Kidney epithelial cell (primary cell): ENCODE results near the gene PDIA5. TPM values are rescaled to one million over a fixed set of nuclear protein-coding genes. Genes with fewer than 3 reads are reported as not detected.

Experiments
- DNase-seq: peaks from one replicate; pipeline ENCODE4 v3.0.0-alpha.2; 2010; ENCODE audit warnings: low read depth
- H3K27me3 ChIP-seq: 2 replicates; pipeline ENCODE4 v1.6.0; 2011; ENCODE audit warnings: low read length; ENCODE audit not compliant: control insufficient read depth, insufficient read depth
- H3K36me3 ChIP-seq: 2 replicates; pipeline ENCODE4 v1.5.1; 2011; ENCODE audit warnings: low read length; ENCODE audit not compliant: control insufficient read depth, insufficient read depth
- H3K4me3 ChIP-seq: 2 replicates; pipeline ENCODE4 v1.5.1; 2011; ENCODE audit warnings: low read depth, mild to moderate bottlenecking, control low read depth, low read length
- total RNA-seq: library from RNA; depleted of rRNA; stranded (reverse); fragments of >200 nt; gene quantifications from 2 replicates; pipeline ENCODE4 v1.2.3, GENCODE V29; 2015
- TF ChIP-seq, protein P1 (sequence below): IDR thresholded peaks from 2 replicates; pipeline ENCODE4 v1.5.1; 2011; ENCODE audit warnings: mild to moderate bottlenecking, moderate library complexity, low read length, control low read depth, inconsistent platforms; ENCODE audit not compliant: insufficient read depth, poor library complexity, severe bottlenecking

Gene PDIA5
- 14.4 and 18.8 TPM in 2 replicates for total RNA-seq

DNA sequence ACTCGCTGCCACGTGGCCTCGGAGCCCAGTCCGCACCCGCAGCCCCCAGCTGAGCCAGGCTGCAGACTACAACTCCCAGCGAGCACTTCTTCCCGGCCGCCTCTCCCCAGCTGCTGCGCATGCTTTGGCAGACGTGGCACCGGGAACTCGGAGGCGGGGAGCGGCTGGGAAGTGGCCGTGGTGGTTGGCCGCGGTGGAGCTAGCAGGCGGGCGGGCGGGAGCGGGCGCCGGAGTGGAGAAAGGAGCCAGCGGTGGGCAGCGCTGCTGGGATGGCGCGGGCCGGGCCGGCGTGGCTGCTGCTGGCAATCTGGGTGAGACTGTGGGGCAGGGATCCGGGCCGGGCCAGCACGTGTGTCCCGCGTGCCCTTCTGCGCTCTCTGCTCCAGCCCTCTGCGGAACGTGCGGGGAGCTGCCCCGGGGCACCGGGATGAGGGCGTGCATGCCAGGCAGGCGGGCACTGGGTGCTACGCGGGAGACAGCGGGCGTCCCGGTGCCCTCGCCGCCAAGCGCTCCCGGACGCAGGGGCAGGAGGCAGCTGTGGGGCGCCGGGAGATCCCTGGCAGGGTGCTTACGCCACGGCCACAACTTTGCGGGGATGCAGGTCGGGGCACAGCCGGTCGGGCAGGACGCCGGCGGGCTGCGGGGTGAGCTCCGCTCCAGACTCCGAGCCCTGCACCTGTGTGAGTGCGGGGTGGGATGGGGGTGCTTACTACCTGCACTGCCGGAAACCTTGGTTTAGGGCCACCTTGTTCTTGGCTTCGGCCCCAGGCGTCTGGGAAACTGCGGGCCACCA is at the start of gene PDIA5:
Gene PDIA5, plus strand, starts transcription at position 130 of the 793 bp plus-strand sequence. Its CDS starts 140 bp downstream, at position 270.
- Histone ChIP-seq H3K4me3 (peak within 1 kb of the TSS; percentile 96), H3K36me3 (no peaks in the 10 kb centered on the region), H3K27me3 (no peaks in the 10 kb centered on the region)
- TF ChIP-seq, protein P1, sequence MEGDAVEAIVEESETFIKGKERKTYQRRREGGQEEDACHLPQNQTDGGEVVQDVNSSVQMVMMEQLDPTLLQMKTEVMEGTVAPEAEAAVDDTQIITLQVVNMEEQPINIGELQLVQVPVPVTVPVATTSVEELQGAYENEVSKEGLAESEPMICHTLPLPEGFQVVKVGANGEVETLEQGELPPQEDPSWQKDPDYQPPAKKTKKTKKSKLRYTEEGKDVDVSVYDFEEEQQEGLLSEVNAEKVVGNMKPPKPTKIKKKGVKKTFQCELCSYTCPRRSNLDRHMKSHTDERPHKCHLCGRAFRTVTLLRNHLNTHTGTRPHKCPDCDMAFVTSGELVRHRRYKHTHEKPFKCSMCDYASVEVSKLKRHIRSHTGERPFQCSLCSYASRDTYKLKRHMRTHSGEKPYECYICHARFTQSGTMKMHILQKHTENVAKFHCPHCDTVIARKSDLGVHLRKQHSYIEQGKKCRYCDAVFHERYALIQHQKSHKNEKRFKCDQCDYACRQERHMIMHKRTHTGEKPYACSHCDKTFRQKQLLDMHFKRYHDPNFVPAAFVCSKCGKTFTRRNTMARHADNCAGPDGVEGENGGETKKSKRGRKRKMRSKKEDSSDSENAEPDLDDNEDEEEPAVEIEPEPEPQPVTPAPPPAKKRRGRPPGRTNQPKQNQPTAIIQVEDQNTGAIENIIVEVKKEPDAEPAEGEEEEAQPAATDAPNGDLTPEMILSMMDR = no peak
- no peak for DNase-seq

- Histone ChIP-seq H3K4me3 (no peak overlapping the region), H3K27me3 (peaks cover 56% of the 10 kb centered on the region), H3K36me3 (no peaks in the 10 kb centered on the region)
- TF ChIP-seq, protein P1 = no peak
- no peak for DNase-seq
These were observed 48.1 kb upstream of the PDIA5 start for GRCh38 chr3:123018683-123019082.

- TF ChIP-seq, protein P1 = no peak
- H3K36me3 ChIP-seq = no peaks in the 10 kb centered on the region
- H3K4me3 ChIP-seq = no peak overlapping the region
- DNase-seq = no peak
- peaks cover 57% of the 10 kb centered on the region for H3K27me3 ChIP-seq
These were observed 47.7 kb upstream of the PDIA5 start for GRCh38 chr3:123019161-123019560.

- no peak for DNase-seq
- TF ChIP-seq, protein P1 = no peak
- Histone ChIP-seq H3K4me3 (no peak overlapping the region), H3K27me3 (peaks cover 60% of the 10 kb centered on the region), H3K36me3 (no peaks in the 10 kb centered on the region)
These were observed 47.2 kb upstream of the PDIA5 start for GRCh38 chr3:123019591-123019990.

DNA sequence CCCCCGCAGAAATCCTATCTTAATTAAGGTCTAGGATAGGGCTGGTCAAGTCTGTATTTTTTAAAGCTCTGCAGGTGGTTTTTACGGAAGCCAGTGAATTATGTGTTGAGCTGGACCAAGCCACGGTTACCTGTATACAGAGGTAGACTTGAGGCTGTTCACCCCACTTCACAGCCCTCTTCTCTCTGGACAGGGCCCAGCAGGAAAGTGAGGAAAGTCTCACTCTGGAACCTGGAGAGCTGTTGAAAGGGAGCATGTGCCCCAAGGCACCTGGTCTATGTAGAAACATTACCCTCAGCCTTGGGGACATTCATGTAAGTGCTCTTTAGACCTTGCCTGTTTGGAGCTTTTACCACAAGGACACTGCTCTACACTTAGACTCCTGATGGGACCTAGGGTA is 46.1 kb upstream of the PDIA5 start:
- H3K4me3 ChIP-seq = no peak overlapping the region
- TF ChIP-seq, protein P1 = no peak
- H3K36me3 ChIP-seq = no peaks in the 10 kb centered on the region
- peaks cover 71% of the 10 kb centered on the region for H3K27me3 ChIP-seq
- DNase-seq = no peak

DNA sequence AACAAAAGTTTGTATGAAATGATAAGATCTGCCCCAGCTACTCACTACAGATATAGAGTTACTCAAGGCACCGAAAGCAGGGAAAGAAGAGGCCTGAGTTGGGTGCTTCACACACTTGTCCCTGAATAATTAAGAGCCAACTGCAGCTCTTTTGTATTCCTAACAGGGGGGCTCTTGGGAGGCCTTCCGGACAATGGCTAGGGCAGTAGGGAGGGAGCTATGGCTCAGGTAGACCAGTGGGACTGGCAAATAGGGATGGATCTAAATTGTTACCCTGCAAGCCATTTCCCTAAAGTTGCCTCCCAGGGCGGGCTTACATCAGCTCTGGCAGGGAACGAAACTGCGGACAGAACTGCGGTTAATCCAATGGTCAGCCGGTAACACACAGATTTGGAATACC is 45.4 kb upstream of the PDIA5 start:
- Histone ChIP-seq H3K4me3 (no peak overlapping the region), H3K36me3 (no peaks in the 10 kb centered on the region), H3K27me3 (peaks cover 78% of the 10 kb centered on the region)
- no peak for DNase-seq
- TF ChIP-seq, protein P1 = no peak
